K562 (cell line): ENCODE results near the gene B4GALT5. TPM values are rescaled to one million over a fixed set of nuclear protein-coding genes. Genes with fewer than 3 reads are reported as not detected.
A peak's percentile ranks its signal among the peaks of the same experiment; 100 is the strongest.

Experiments used
- ATAC-seq: fragments of 200-7000 bp; cut with Tn5 transposase; 3 replicates; pipeline ENCODE4 v1.9.1; 2020; ENCODE audit warnings: moderate library complexity
- BruUV-seq: library from RNA; stranded (reverse); fragments of 400-500 nt; replicated peaks from 2 replicates; lab custom pipeline; 2021; lab: Mats Ljungman, UMichigan
- CTCF ChIA-PET: fragments of 300-600 bp; formaldehyde crosslinking; extraction: SDS; loops from one replicate; lab custom pipeline; 2021; ENCODE audit warnings: low intra/inter-chr PET ratio; lab: Yijun Ruan, JAX
- POLR2A ChIA-PET: fragments of 300-600, 350-650 bp; sonication (Branson Sonifier 250); formaldehyde crosslinking; extraction: SDS; loops from one replicate; lab custom pipeline; 2021; ENCODE audit warnings: antibody characterized with exemption, inconsistent platforms; lab: Yijun Ruan, JAX
- DNase-seq, 4 experiments: peaks; one replicate each; pipeline versions ENCODE4 v3.0.0 to v3.0.0-alpha.2; 2011 to 2018; ENCODE audit warnings: low spot score in 3 of 4, mixed read lengths in 3 of 4; ENCODE audit errors: extremely low read depth in 1 of 4
- FAIRE-seq: peaks from 2 replicates; lab custom pipeline; 2011; peaks lifted over from hg19 to GRCh38; lab: Jason Lieb, UNC
- H2AFZ ChIP-seq: 2 replicates; pipeline ENCODE4 v1.6.0; 2011; ENCODE audit warnings: low read depth, low read length, control low read depth, inconsistent platforms
- H3K27ac ChIP-seq: fragments of 200-600 bp; 3 replicates; pipeline ENCODE4 v1.8.0; 2011; ENCODE audit warnings: low read depth, mild to moderate bottlenecking, control low read depth, inconsistent platforms, low read length, moderate library complexity, mixed read lengths; ENCODE audit errors: extremely low read depth
- H3K27me3 ChIP-seq, 2 experiments: fragments of 300-600 bp in 1 of 2; 2 replicates in 1 of 2; 3 replicates in 1 of 2; pipeline versions ENCODE4 v1.6.0 to v1.8.0; 2011; ENCODE audit warnings: inconsistent platforms in 2 of 2, low read length in 2 of 2, mild to moderate bottlenecking in 1 of 2, mixed read lengths in 1 of 2, moderate library complexity in 1 of 2; ENCODE audit not compliant: control insufficient read depth in 2 of 2, insufficient read depth in 2 of 2
- H3K36me3 ChIP-seq: fragments of 300-600 bp; 3 replicates; pipeline ENCODE4 v1.8.0; 2011; ENCODE audit warnings: mild to moderate bottlenecking, low read length, inconsistent platforms; ENCODE audit not compliant: control insufficient read depth, insufficient read depth
- H3K4me1 ChIP-seq, 2 experiments: fragments of 200-600 bp in 1 of 2; replicated peaks in 1 of 2; 2 replicates in 1 of 2; 3 replicates in 1 of 2; pipeline versions ENCODE4 v1.5.1 to v1.8.0; 2011; ENCODE audit warnings: inconsistent platforms in 2 of 2, low read length in 2 of 2, mild to moderate bottlenecking in 1 of 2, mixed read lengths in 1 of 2, moderate library complexity in 1 of 2; ENCODE audit not compliant: control insufficient read depth in 2 of 2, insufficient read depth in 2 of 2
- H3K4me2 ChIP-seq: 2 replicates; pipeline ENCODE4 v1.6.1; 2011; ENCODE audit warnings: low read length, control low read depth, inconsistent platforms, mixed read lengths; ENCODE audit not compliant: insufficient read depth
- H3K4me3 ChIP-seq: fragments of 200-600 bp; sonication (generic), shearing (Covaris generic); 2 replicates; pipeline ENCODE4 v1.5.1; 2016; ENCODE audit warnings: control low read depth, inconsistent platforms
- H3K79me2 ChIP-seq: fragments of 200-600 bp; 3 replicates; pipeline ENCODE4 v1.8.0; 2011; ENCODE audit warnings: low read length, inconsistent platforms; ENCODE audit not compliant: control insufficient read depth, insufficient read depth
- H3K9ac ChIP-seq, 2 experiments: 2 replicates each; pipeline versions ENCODE4 v1.6.0 to v1.6.1; 2011; ENCODE audit warnings: low read depth in 2 of 2, low read length in 2 of 2, control low read depth in 1 of 2, inconsistent platforms in 1 of 2, mild to moderate bottlenecking in 1 of 2, mixed read lengths in 1 of 2; ENCODE audit not compliant: insufficient read depth in 1 of 2
- H3K9me1 ChIP-seq: one replicate; pipeline ENCODE4 v1.6.0; 2011; ENCODE audit warnings: inconsistent platforms, mild to moderate bottlenecking, low read length, moderate library complexity; ENCODE audit not compliant: control insufficient read depth, insufficient read depth
- H3K9me3 ChIP-seq: replicated peaks from 2 replicates; pipeline ENCODE4 v1.5.1; 2011; ENCODE audit warnings: low read depth, low read length, inconsistent platforms; ENCODE audit not compliant: control insufficient read depth, insufficient read depth
- H4K20me1 ChIP-seq: replicated peaks from 2 replicates; pipeline ENCODE4 v1.6.1; 2011; ENCODE audit warnings: low read length, inconsistent platforms, mixed read lengths; ENCODE audit not compliant: control insufficient read depth, insufficient read depth
- FOXA3 ChIP-seq, 2 experiments: fragments of 450-650 bp in 1 of 2; sonication (generic) in 1 of 2; formaldehyde crosslinking; IDR thresholded peaks in 1 of 2; conservative IDR thresholded peaks in 1 of 2; 2 replicates each; pipeline versions ENCODE4 v1.4.0 to v1.8.0; 2020 to 2022; ENCODE audit warnings: mild to moderate bottlenecking in 2 of 2, missing genetic modification reagents in 1 of 2
- FOXK2 ChIP-seq, 2 experiments: fragments of 450-650 bp; IDR thresholded peaks in 1 of 2; conservative IDR thresholded peaks in 1 of 2; 2 replicates each; pipeline ENCODE4 v1.6.1; 2016; ENCODE audit warnings: low read depth in 2 of 2, mild to moderate bottlenecking in 1 of 2
- MEIS2 ChIP-seq: fragments of 450-650 bp; IDR thresholded peaks from 2 replicates; pipeline ENCODE4 v1.6.1; 2014; ENCODE audit warnings: mild to moderate bottlenecking; ENCODE audit not compliant: partially characterized antibody
- POLR3G ChIP-seq: IDR thresholded peaks from 2 replicates; pipeline ENCODE4 v1.6.1; 2011; ENCODE audit not compliant: insufficient read length, insufficient replicate concordance; ENCODE audit errors: extremely low read depth
- SIN3B ChIP-seq: fragments of 450-650 bp; IDR thresholded peaks from 2 replicates; pipeline ENCODE4 v1.6.1; 2017; ENCODE audit warnings: low read depth, mild to moderate bottlenecking, moderate library complexity
- TEAD4 ChIP-seq, 2 experiments: sonication (generic) in 1 of 2; formaldehyde crosslinking in 1 of 2; IDR thresholded peaks; 2 replicates each; pipeline versions ENCODE4 v1.6.1 to v1.8.0; 2012 to 2022; ENCODE audit warnings: borderline replicate concordance in 1 of 2, inconsistent platforms in 1 of 2, low read length in 1 of 2, mild to moderate bottlenecking in 1 of 2, missing genetic modification reagents in 1 of 2
- WGBS: fragments of 100-300 bp; shearing (Covaris generic); methylation state at CpG from one replicate; pipeline ENCODE4 v1.1.6; 2016; ENCODE audit warnings: low coverage, mixed read lengths; ENCODE audit not compliant: insufficient coverage; ENCODE audit errors: missing lambda C conversion rate; 5-methylcytosine and 5-hydroxymethylcytosine counted together
- in situ Hi-C: fragments of 300-500 bp; cut with MboI; formaldehyde crosslinking; loops from 4 replicates; pipeline ENCODE4 v1.15.0; 2018; ENCODE audit warnings: inconsistent platforms, mixed read lengths
- intact Hi-C: fragments of 100-400 bp; cut with micrococcal nuclease; formaldehyde crosslinking; loops from 2 replicates; pipeline ENCODE4 v1.14.2; 2022
- polyA plus RNA-seq, 8 experiments: library from polyadenylated mRNA; depleted of rRNA in 4 of 8; stranded (reverse) in 5 of 8; unstranded in 3 of 8; fragments of >200 nt; fragmentation: Nextera tagmentation in 2 of 8; fragmentation: Illumina TruSeq in 1 of 8; extraction: Ambion mirVana in 2 of 8; extraction: Trizol in 1 of 8; gene quantifications; 2 replicates each; pipeline versions ENCODE4 v1.2.1 to v1.2.3, GENCODE V29; 2011 to 2014; ENCODE audit warnings: inconsistent platforms in 1 of 8, missing spikeins in 1 of 8
- total RNA-seq, 7 experiments: library from RNA; depleted of rRNA in 6 of 7; stranded (reverse); fragments of >200 nt in 6 of 7; fragmentation: Illumina TruSeq in 2 of 7; extraction: Trizol in 2 of 7; gene quantifications; 2 replicates each; pipeline versions ENCODE4 v1.2.1 to v1.2.3, GENCODE V29; 2011 to 2021; ENCODE audit warnings: low replicate concordance in 1 of 7

The B4GALT5 gene
- total and polyA plus RNA-seq, 9 of the 15 experiments (the other 6 are each of a cell fraction or from before 2014, with no cell fraction given) = 8.5 to 32.6 (median 23.4) TPM

- TF ChIP-seq SIN3B (no peak), TEAD4 (IDR thresholded peaks at IDR 0.05; ENCODE audit: low read length) (peak; percentile 17; the same call in 1 of the 2 replicates), TEAD4 (CRISPR knock-in tag; IDR thresholded peaks at IDR 0.05; ENCODE audit: borderline replicate concordance) (no peak)
Measured at GRCh38 chr20:49712118-49712517, 1.6 kb downstream of the B4GALT5 start (continued).

DNA sequence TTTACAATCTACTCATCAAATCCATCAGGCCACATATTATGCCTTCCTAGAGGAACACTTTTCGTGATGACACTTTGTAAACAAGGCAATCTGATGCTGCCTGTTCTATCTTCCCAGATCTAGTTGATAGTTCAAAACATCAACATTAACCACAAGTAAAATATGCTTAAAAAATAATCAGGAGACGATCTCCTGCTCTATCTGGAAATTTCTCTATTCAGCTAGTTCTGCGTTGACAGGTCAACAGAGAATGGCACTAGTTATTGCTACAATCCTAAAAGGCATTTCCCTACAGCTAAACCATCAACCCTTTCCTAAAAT lies 2.1 kb downstream of the B4GALT5 start:
- no peaks in the 10 kb centered on the region for H3K9me1 ChIP-seq
- TF ChIP-seq FOXK2 (conservative IDR thresholded peaks at IDR 0.05 in 1 of 2, IDR thresholded peaks at IDR 0.05 in 1 of 2; ENCODE audit: low read depth in 2 of 2) (peak; percentile 54 to 57; a peak in 2 of 4 replicates), POLR3G (no peak), FOXA3 (CRISPR knock-in tag; conservative IDR thresholded peaks at IDR 0.05 in 1 of 2, IDR thresholded peaks at IDR 0.05 in 1 of 2) (peak in 1 of 2 experiments; percentile 71; a peak in 2 of 4 replicates), MEIS2 (peak; percentile 39)
- CTCF ChIA-PET = interaction anchor here (0.5 kb wide), 1 partner anchor 758 kb away, joined by 5 read pairs; no protein-coding TSS in a partner anchor
- peaks cover 3% of the 10 kb centered on the region; the same call in 2 of the 3 replicates for H3K36me3 ChIP-seq
- H3K9me3 ChIP-seq = no peaks in the 10 kb centered on the region
- H2AFZ ChIP-seq = no peak overlapping the region
- peak overlapping the region; percentile 72 for H3K4me2 ChIP-seq
- no peak overlapping the region for H3K27ac ChIP-seq
- H3K9ac ChIP-seq = peak overlapping the region in 1 of 2 experiments; percentile 85; a peak in 1 of 4 replicates
- DNase-seq (no peak), ATAC-seq (no peak), FAIRE-seq (no peak)
- in situ Hi-C loops = no loop called here
- no TSS peak for BruUV-seq
- no peaks in the 10 kb centered on the region for H3K27me3 ChIP-seq
- H3K4me1 ChIP-seq = peaks cover 24 to 30% of the 10 kb centered on the region in 2 experiments; a peak in 4 of 5 replicates
- H4K20me1 ChIP-seq = peaks cover 7% of the 10 kb centered on the region; the same call in 1 of the 2 replicates
- peaks cover 67% of the 10 kb centered on the region for H3K79me2 ChIP-seq
- intact Hi-C loops = loop anchor here (5.0 to 10.0 kb wide), 2 partner anchors 56 to 103 kb away; partner anchors contain the start of gene SLC9A8
- POLR2A ChIA-PET = interaction anchor here (0.9 to 1.3 kb wide), 4 partner anchors 18 to 58 kb away, joined by 3 to 5 read pairs (median 4); no protein-coding TSS in a partner anchor
- WGBS = 18% methylated on average over 3 of the region's 3 CpGs
- peak overlapping the region; percentile 78; the same call in 1 of the 2 replicates for H3K4me3 ChIP-seq
